HL-60 (cell line): ENCODE results near the gene ROR1.

Source experiments
- CTCF ChIP-seq: IDR thresholded peaks from one replicate; pipeline ENCODE4 v1.5.1; 2011; ENCODE audit warnings: low read length, control low read depth, inconsistent platforms; ENCODE audit not compliant: insufficient read depth
- POLR2AphosphoS5 ChIP-seq: IDR thresholded peaks from 2 replicates; pipeline ENCODE4 v1.6.1; 2012; ENCODE audit warnings: low read depth
- REST ChIP-seq: IDR thresholded peaks from 2 replicates; pipeline ENCODE4 v1.6.1; 2012; ENCODE audit warnings: low read depth; ENCODE audit not compliant: insufficient replicate concordance

DNA sequence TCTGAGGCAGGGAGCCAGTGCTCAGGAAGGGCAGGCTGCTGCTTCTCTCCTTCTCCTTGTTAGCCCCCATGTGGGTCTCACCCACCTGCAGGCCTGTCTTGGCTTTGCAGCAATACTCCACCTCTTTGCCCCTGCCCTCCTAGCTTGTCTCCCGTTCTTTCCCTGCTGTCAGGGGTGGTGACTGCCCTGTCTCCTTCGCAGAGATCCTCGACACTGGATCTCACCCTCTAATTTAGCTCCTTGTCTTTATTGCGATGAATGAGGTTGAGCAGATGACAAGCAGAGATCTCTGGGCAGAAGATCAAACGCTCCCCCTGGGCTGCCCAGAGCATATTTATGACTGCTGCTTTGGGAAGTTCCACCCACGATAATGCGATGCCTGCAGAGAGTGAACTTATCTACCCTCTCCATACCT, 199.2 kb downstream of the ROR1 start:
- TF ChIP-seq POLR2AphosphoS5 (no peak), REST (no peak), CTCF (no peak)
